Germinal center (tissue), 1 donor: Measurements from ENCODE around the gene AK5.
A peak's percentile ranks its signal among the peaks of the same experiment; 100 is the strongest.

ENCODE experiments used
- DNase-seq: peaks from one replicate; pipeline ENCODE4 v3.0.0; 2012; ENCODE audit warnings: mixed read lengths, low spot score

Gene AK5

GRCh38 chr1:77542813-77543420 is 261.1 kb downstream of the AK5 start:
- no peak for DNase-seq

GRCh38 chr1:77543822-77544448 is 262.1 kb downstream of the AK5 start:
- no peak for DNase-seq

- no peak for DNase-seq
Measured at GRCh38 chr1:77544845-77545244, 263.0 kb downstream of the AK5 start.

- DNase-seq, result no peak
Measured at GRCh38 chr1:77545970-77546369, 264.2 kb downstream of the AK5 start.

- DNase-seq, result no peak
Measured at GRCh38 chr1:77546890-77547289, 265.1 kb downstream of the AK5 start.

- no peak for DNase-seq
Measured at GRCh38 chr1:77548285-77548684, 266.5 kb downstream of the AK5 start.

GRCh38 chr1:77550135-77550534 is 268.3 kb downstream of the AK5 start:
- no peak for DNase-seq

- no peak for DNase-seq
Measured at GRCh38 chr1:77552626-77553025, 270.8 kb downstream of the AK5 start.

- no peak for DNase-seq
Measured at GRCh38 chr1:77553568-77554291, 271.9 kb downstream of the AK5 start.

GRCh38 chr1:77556045-77556444 is 274.2 kb downstream of the AK5 start:
- no peak for DNase-seq

- no peak for DNase-seq
Measured at GRCh38 chr1:77557053-77557452, 275.2 kb downstream of the AK5 start.

- DNase-seq, result no peak
Measured at GRCh38 chr1:77558591-77559164, 276.9 kb downstream of the AK5 start.

- DNase-seq, result no peak
Measured at GRCh38 chr1:77560741-77561140, 278.9 kb downstream of the AK5 start.

- no peak for DNase-seq
Measured at GRCh38 chr1:77562596-77563150, 280.9 kb downstream of the AK5 start.

- DNase-seq, result no peak
Measured at GRCh38 chr1:77565321-77565720, 283.5 kb downstream of the AK5 start.

GRCh38 chr1:77571642-77572041 is 289.8 kb downstream of the AK5 start:
- no peak for DNase-seq

GRCh38 chr1:77579547-77579946 is 297.7 kb downstream of the AK5 start:
- no peak for DNase-seq

GRCh38 chr1:77582905-77583304 is 301.1 kb downstream of the AK5 start:
- DNase-seq, result peak; percentile 21

GRCh38 chr1:77583483-77583882 is 301.7 kb downstream of the AK5 start:
- peak; percentile 13 for DNase-seq

GRCh38 chr1:77584884-77585283 is 303.1 kb downstream of the AK5 start:
- no peak for DNase-seq

GRCh38 chr1:77585610-77586314 is 303.9 kb downstream of the AK5 start:
- DNase-seq, result no peak

GRCh38 chr1:77589231-77589630 is 307.4 kb downstream of the AK5 start:
- DNase-seq, result no peak
